GM23338 (cell line): ENCODE data around the gene CCDC179. TPM values are rescaled to one million over a fixed set of nuclear protein-coding genes. Genes with fewer than 3 reads are reported as not detected.

Experiments
- ETS1 ChIP-seq: IDR thresholded peaks from 2 replicates; pipeline ENCODE4 v1.6.1; 2016; ENCODE audit warnings: antibody characterized with exemption
- ZNF462 ChIP-seq: fragments of 250-450 bp; sonication (Bioruptor Pico); IDR thresholded peaks from 2 replicates; pipeline ENCODE4 v1.5.0; 2020; ENCODE audit warnings: mild to moderate bottlenecking, moderate library complexity
- polyA plus RNA-seq: library from polyadenylated mRNA; unstranded; fragments of >200 nt; fragmentation: Nextera tagmentation; extraction: Ambion mirVana; gene quantifications from 2 replicates; pipeline ENCODE4 v1.2.1, GENCODE V29; 2016
- total RNA-seq: library from RNA; depleted of rRNA; stranded (reverse); fragments of >200 nt; shearing (Covaris generic); gene quantifications from 2 replicates; pipeline ENCODE4 v1.2.3, GENCODE V29; 2014; rRNA removed
- TF ChIP-seq, protein P1 (sequence below): IDR thresholded peaks from one replicate; pipeline ENCODE4 v1.6.1; 2018; ENCODE audit warnings: antibody characterized with exemption; ENCODE audit not compliant: unreplicated experiment

The CCDC179 gene
- total and polyA plus RNA-seq, 2 experiments from 2014 or later, result not detected

DNA sequence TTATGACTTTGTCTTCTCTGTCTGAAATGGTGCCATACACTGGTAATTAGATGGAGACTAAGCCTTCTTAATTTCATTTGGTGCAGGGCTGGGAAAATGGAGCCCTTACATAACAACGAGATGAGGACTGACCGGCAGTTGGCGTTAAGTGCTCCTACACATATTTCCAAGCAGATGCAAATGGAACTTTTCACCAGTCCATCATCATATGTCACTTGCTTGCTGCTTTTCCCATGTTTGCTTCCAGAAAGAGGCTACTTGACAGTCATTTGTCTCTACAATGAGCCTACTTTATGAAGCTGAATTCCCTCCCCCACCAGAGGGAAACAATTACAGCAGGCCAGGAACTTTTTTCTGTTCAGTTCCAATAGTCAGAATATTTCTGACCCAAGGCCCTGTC is 63.2 kb downstream of the CCDC179 start (continued):
- TF ChIP-seq, protein P1, sequence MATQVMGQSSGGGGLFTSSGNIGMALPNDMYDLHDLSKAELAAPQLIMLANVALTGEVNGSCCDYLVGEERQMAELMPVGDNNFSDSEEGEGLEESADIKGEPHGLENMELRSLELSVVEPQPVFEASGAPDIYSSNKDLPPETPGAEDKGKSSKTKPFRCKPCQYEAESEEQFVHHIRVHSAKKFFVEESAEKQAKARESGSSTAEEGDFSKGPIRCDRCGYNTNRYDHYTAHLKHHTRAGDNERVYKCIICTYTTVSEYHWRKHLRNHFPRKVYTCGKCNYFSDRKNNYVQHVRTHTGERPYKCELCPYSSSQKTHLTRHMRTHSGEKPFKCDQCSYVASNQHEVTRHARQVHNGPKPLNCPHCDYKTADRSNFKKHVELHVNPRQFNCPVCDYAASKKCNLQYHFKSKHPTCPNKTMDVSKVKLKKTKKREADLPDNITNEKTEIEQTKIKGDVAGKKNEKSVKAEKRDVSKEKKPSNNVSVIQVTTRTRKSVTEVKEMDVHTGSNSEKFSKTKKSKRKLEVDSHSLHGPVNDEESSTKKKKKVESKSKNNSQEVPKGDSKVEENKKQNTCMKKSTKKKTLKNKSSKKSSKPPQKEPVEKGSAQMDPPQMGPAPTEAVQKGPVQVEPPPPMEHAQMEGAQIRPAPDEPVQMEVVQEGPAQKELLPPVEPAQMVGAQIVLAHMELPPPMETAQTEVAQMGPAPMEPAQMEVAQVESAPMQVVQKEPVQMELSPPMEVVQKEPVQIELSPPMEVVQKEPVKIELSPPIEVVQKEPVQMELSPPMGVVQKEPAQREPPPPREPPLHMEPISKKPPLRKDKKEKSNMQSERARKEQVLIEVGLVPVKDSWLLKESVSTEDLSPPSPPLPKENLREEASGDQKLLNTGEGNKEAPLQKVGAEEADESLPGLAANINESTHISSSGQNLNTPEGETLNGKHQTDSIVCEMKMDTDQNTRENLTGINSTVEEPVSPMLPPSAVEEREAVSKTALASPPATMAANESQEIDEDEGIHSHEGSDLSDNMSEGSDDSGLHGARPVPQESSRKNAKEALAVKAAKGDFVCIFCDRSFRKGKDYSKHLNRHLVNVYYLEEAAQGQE, result no peak
- TF ChIP-seq ETS1, result no peak
- no peak for TF ChIP-seq ZNF462 (CRISPR knock-in tag)

Other genes with a start within 250 kb of the CCDC179 start
- 31.8 and 34.6 TPM in 2 replicates for gene FANCF, start 234.7 kb downstream of the CCDC179 start, total RNA-seq
- gene FANCF, start 234.7 kb downstream of the CCDC179 start, polyA plus RNA-seq, result 17.0 and 18.8 TPM in 2 replicates
- 5.0 and 6.7 TPM in 2 replicates for gene GAS2, start 193.9 kb downstream of the CCDC179 start, total RNA-seq
- 1.4 and 2.6 TPM in 2 replicates for gene GAS2, start 193.9 kb downstream of the CCDC179 start, polyA plus RNA-seq
- gene SVIP, start 30.7 kb downstream of the CCDC179 start, total RNA-seq, result 4.1 and 5.4 TPM in 2 replicates
- gene SVIP, start 30.7 kb downstream of the CCDC179 start, polyA plus RNA-seq, result 13.5 and 15.5 TPM in 2 replicates